PC-9 (cell line): Measurements from ENCODE around the gene DNAJB1. TPM values are rescaled to one million over a fixed set of nuclear protein-coding genes. Genes with fewer than 3 reads are reported as not detected.

Source experiments
- BruUV-seq: library from RNA; stranded (reverse); fragments of 400-500 nt; replicated peaks from 2 replicates; lab custom pipeline; 2021; lab: Mats Ljungman, UMichigan
- CTCF ChIA-PET: fragments of 300-600 bp; sonication (Branson Sonifier 250); formaldehyde crosslinking; loops from one replicate; lab custom pipeline; 2022; ENCODE audit warnings: antibody characterized with exemption; lab: Charles Lee
- POLR2A ChIA-PET: fragments of 300-600 bp; sonication (Branson Sonifier 250); formaldehyde crosslinking; loops from one replicate; lab custom pipeline; 2022; ENCODE audit warnings: antibody characterized with exemption; ENCODE audit not compliant: unreplicated experiment; lab: Charles Lee
- DNase-seq, 2 experiments: peaks; one replicate each; pipeline versions ENCODE4 v3.0.0 to v3.0.0-alpha.2; 2015 to 2022; ENCODE audit warnings: mixed read lengths in 1 of 2
- H2AFZ ChIP-seq: fragments of 200-600 bp; sonication (generic); 2 replicates; pipeline ENCODE4 v1.8.1; 2017; ENCODE audit warnings: antibody characterized with exemption
- H3F3A ChIP-seq: fragments of 200-600 bp; sonication (generic); 2 replicates; pipeline ENCODE4 v1.8.1; 2017; ENCODE audit warnings: antibody characterized with exemption, mild to moderate bottlenecking, low read depth; ENCODE audit not compliant: insufficient read depth
- H3K27ac ChIP-seq: fragments of 200-600 bp; sonication (generic); 2 replicates; pipeline ENCODE4 v1.6.1; 2016; ENCODE audit warnings: mixed run types
- H3K27me3 ChIP-seq: fragments of 200-600 bp; sonication (generic); 2 replicates; pipeline ENCODE4 v1.6.1; 2016; ENCODE audit warnings: low read depth, mixed run types; ENCODE audit not compliant: insufficient read depth
- H3K36me3 ChIP-seq: fragments of 200-600 bp; sonication (generic); 2 replicates; pipeline ENCODE4 v1.6.1; 2016; ENCODE audit warnings: low read depth, mixed run types
- H3K4me1 ChIP-seq: fragments of 200-600 bp; sonication (generic); replicated peaks from 2 replicates; pipeline ENCODE4 v1.6.1; 2016; ENCODE audit warnings: mixed run types; ENCODE audit not compliant: insufficient read depth
- H3K4me2 ChIP-seq: fragments of 200-600 bp; sonication (generic); 2 replicates; pipeline ENCODE4 v1.6.1; 2017; ENCODE audit warnings: mixed run types
- H3K4me3 ChIP-seq: fragments of 200-600 bp; sonication (generic); 2 replicates; pipeline ENCODE4 v1.6.1; 2016; ENCODE audit warnings: mixed run types
- H3K79me2 ChIP-seq: fragments of 200-600 bp; sonication (generic); 2 replicates; pipeline ENCODE4 v1.6.1; 2017; ENCODE audit warnings: low read depth, mixed run types
- H3K9me2 ChIP-seq: fragments of 200-600 bp; sonication (generic); 2 replicates; pipeline ENCODE4 v1.8.1; 2017; ENCODE audit warnings: mild to moderate bottlenecking; ENCODE audit not compliant: insufficient read depth
- H3K9me3 ChIP-seq: fragments of 200-600 bp; sonication (generic); 2 replicates; pipeline ENCODE4 v1.8.1; 2016; ENCODE audit warnings: low read depth; ENCODE audit not compliant: insufficient read depth
- H4K20me1 ChIP-seq: fragments of 200-600 bp; sonication (generic); 2 replicates; pipeline ENCODE4 v1.8.1; 2017; ENCODE audit not compliant: insufficient read depth
- EZH2 ChIP-seq: fragments of 200-600 bp; sonication (generic); IDR thresholded peaks from 2 replicates; pipeline ENCODE4 v1.8.0; 2017; ENCODE audit warnings: antibody characterized with exemption, low read depth
- intact Hi-C: fragments of 100-400 bp; cut with micrococcal nuclease; formaldehyde crosslinking; loops from one replicate; pipeline ENCODE4 v1.10.0; 2022; ENCODE audit not compliant: unreplicated experiment
- total RNA-seq: library from RNA; stranded (reverse); gene quantifications from 2 replicates; pipeline ENCODE4 v1.2.3, GENCODE V29; 2021
- TF ChIP-seq, protein P1 (sequence below): fragments of 200-600 bp; sonication (generic); conservative IDR thresholded peaks from 2 replicates; pipeline ENCODE4 v1.6.1; 2017; ENCODE audit warnings: mixed run types, antibody characterized with exemption, mild to moderate bottlenecking, moderate library complexity

DNAJB1 gene
- total RNA-seq, 1 experiment from 2014 or later, result 159 TPM

DNA sequence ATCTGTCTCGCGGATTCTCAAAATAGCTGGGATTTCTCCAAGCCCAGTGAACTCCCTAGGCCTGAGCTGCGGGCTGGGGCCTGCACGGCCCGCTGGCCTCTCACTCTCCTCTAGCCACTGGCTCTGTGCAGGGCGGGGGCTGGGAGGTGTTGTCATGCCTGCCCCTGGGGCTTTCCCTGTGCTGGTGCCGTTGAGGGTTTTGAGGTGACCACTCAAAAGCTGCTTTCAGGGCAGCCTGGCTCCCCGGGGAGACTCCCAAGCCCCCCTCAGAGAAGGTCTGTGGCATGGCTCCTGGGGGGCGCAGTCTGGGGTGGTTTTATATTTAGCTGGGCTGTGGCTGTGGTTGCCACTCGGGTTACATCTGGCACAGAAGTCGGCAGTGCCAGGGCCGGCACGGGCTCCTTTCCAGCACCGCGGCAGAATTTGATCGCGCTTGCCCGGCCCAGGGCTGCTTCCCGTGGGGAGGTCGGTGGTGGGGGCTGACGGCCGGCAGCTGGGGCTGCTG lies 43.7 kb upstream of the DNAJB1 start:
- peak in 1 of 2 experiments; percentile 21 for DNase-seq
- Histone ChIP-seq H3K4me2 (no peak overlapping the region), H3K79me2 (peaks cover 50% of the 10 kb centered on the region), H3K27me3 (no peaks in the 10 kb centered on the region), H3K4me1 (no peaks in the 10 kb centered on the region), H3F3A (peaks cover 6% of the 10 kb centered on the region; the same call in 1 of the 2 replicates), H4K20me1 (peaks cover 32% of the 10 kb centered on the region), H3K36me3 (peaks cover 14% of the 10 kb centered on the region; the same call in 1 of the 2 replicates), H3K27ac (no peak overlapping the region), H3K9me3 (no peaks in the 10 kb centered on the region), H3K9me2 (no peaks in the 10 kb centered on the region), H2AFZ (no peak overlapping the region), H3K4me3 (no peak overlapping the region)
- BruUV-seq, result no TSS peak
- intact Hi-C loops, result no loop called here
- ChIA-PET CTCF (no interaction called here), POLR2A (no interaction called here)
- TF ChIP-seq EZH2, result no peak
- TF ChIP-seq, protein P1, sequence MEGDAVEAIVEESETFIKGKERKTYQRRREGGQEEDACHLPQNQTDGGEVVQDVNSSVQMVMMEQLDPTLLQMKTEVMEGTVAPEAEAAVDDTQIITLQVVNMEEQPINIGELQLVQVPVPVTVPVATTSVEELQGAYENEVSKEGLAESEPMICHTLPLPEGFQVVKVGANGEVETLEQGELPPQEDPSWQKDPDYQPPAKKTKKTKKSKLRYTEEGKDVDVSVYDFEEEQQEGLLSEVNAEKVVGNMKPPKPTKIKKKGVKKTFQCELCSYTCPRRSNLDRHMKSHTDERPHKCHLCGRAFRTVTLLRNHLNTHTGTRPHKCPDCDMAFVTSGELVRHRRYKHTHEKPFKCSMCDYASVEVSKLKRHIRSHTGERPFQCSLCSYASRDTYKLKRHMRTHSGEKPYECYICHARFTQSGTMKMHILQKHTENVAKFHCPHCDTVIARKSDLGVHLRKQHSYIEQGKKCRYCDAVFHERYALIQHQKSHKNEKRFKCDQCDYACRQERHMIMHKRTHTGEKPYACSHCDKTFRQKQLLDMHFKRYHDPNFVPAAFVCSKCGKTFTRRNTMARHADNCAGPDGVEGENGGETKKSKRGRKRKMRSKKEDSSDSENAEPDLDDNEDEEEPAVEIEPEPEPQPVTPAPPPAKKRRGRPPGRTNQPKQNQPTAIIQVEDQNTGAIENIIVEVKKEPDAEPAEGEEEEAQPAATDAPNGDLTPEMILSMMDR, result no peak

- no TSS peak for BruUV-seq
These were observed 43.1 kb upstream of the DNAJB1 start for GRCh38 chr19:14561249-14561648.

GRCh38 chr19:14560776-14561108 lies 42.5 kb upstream of the DNAJB1 start:
- BruUV-seq, result no TSS peak
- no peak overlapping the region for H3K4me2 ChIP-seq
- H4K20me1 ChIP-seq, result peaks cover 37% of the 10 kb centered on the region
- peaks cover 14% of the 10 kb centered on the region; the same call in 1 of the 2 replicates for H3K36me3 ChIP-seq
- no peaks in the 10 kb centered on the region for H3K9me3 ChIP-seq
- H3K79me2 ChIP-seq, result peaks cover 58% of the 10 kb centered on the region
- H3K4me3 ChIP-seq, result no peak overlapping the region
- CTCF ChIA-PET, result no interaction called here
- DNase-seq, result no peak
- no peak overlapping the region for H2AFZ ChIP-seq
- H3K27me3 ChIP-seq, result no peaks in the 10 kb centered on the region
- H3F3A ChIP-seq, result peaks cover 13% of the 10 kb centered on the region
- POLR2A ChIA-PET, result no interaction called here
- no peaks in the 10 kb centered on the region for H3K9me2 ChIP-seq
- no peak overlapping the region for H3K27ac ChIP-seq
- 0 out of 2 replicates have a peak, but pooled peaks cover 6% of the 10 kb centered on the region for H3K4me1 ChIP-seq
- TF ChIP-seq, protein P1, result no peak
- TF ChIP-seq EZH2, result no peak
- intact Hi-C loops, result no loop called here

More at GRCh38 chr19:14561249-14561648, 43.1 kb upstream of the DNAJB1 start:
- TF ChIP-seq, protein P1, result no peak
- TF ChIP-seq EZH2, result no peak
- intact Hi-C loops, result no loop called here
- CTCF ChIA-PET, result no interaction called here
- no peaks in the 10 kb centered on the region for H3K27me3 ChIP-seq
- H3K4me3 ChIP-seq, result no peak overlapping the region
- H4K20me1 ChIP-seq, result peaks cover 36% of the 10 kb centered on the region
- peaks cover 53% of the 10 kb centered on the region for H3K79me2 ChIP-seq
- peaks cover 14% of the 10 kb centered on the region; the same call in 1 of the 2 replicates for H3K36me3 ChIP-seq
- POLR2A ChIA-PET, result no interaction called here
- H2AFZ ChIP-seq, result no peak overlapping the region
- DNase-seq, result no peak
- peaks cover 8% of the 10 kb centered on the region; the same call in 1 of the 2 replicates for H3F3A ChIP-seq
- H3K27ac ChIP-seq, result no peak overlapping the region
- 0 out of 2 replicates have a peak, but pooled peaks cover 3% of the 10 kb centered on the region for H3K4me1 ChIP-seq
- H3K9me2 ChIP-seq, result no peaks in the 10 kb centered on the region
- H3K9me3 ChIP-seq, result no peaks in the 10 kb centered on the region
- H3K4me2 ChIP-seq, result no peak overlapping the region
